Keratinocyte (primary cell): ENCODE data around the gene ZNF664.

Source experiments
- CTCF ChIP-seq, 3 experiments: IDR thresholded peaks in 1 of 3; conservative IDR thresholded peaks in 1 of 3; optimal IDR thresholded peaks in 1 of 3; 2 replicates in 2 of 3; 3 replicates in 1 of 3; pipeline versions ENCODE3 to v1.5.1; 2011; ENCODE audit warnings: low read length in 3 of 3, mild to moderate bottlenecking in 3 of 3, moderate library complexity in 2 of 3, control low read depth in 1 of 3, inconsistent platforms in 1 of 3; ENCODE audit not compliant: insufficient read depth in 2 of 3; ENCODE audit errors: extremely low read depth in 1 of 3
- EZH2 ChIP-seq: IDR thresholded peaks from one replicate; pipeline ENCODE4 v1.6.1; 2012; ENCODE audit warnings: inconsistent platforms, mild to moderate bottlenecking, low read length, moderate library complexity

GRCh38 chr12:123934829-123935228 lies 38.2 kb upstream of the ZNF664 start:
- no peak for TF ChIP-seq CTCF (optimal IDR thresholded peaks at IDR 0.05 in 1 of 3, IDR thresholded peaks at IDR 0.05 in 1 of 3, conservative IDR thresholded peaks at IDR 0.05 in 1 of 3; ENCODE audit: extremely low read depth in 1 of 3, insufficient read depth in 2 of 3, low read length in 3 of 3)
- no peak for TF ChIP-seq EZH2
